Activated CD4-positive, alpha-beta memory T cell treated with anti-CD3 and anti-CD28 coated beads, Interleukin-2, amount 10 ng/mL, durations not matched to agents 7 days and 5 days (primary cell): ENCODE results near the gene CHN2. TPM values are rescaled to one million over a fixed set of nuclear protein-coding genes. Genes with fewer than 3 reads are reported as not detected.

ENCODE experiments used
- CTCF ChIA-PET: fragments of 350-600 bp; sonication (Branson Sonifier 250); formaldehyde crosslinking; loops from one replicate; lab custom pipeline; 2021; ENCODE audit warnings: antibody characterized with exemption, inconsistent platforms; lab: Charles Lee
- POLR2A ChIA-PET: fragments of 350-600 bp; sonication (Branson Sonifier 250); formaldehyde crosslinking; loops from one replicate; lab custom pipeline; 2021; ENCODE audit warnings: antibody characterized with exemption; lab: Charles Lee
- DNase-seq: peaks from one replicate; pipeline ENCODE4 v3.0.0-alpha.2; 2020
- H3K27ac Mint-ChIP-seq: one replicate; pipeline ENCODE4 v1.8.0; 2021; ENCODE audit warnings: mild to moderate bottlenecking, mixed read lengths
- H3K27me3 Mint-ChIP-seq: one replicate; pipeline ENCODE4 v1.8.0; 2021; ENCODE audit warnings: mixed read lengths
- H3K36me3 Mint-ChIP-seq: one replicate; pipeline ENCODE4 v1.8.0; 2021; ENCODE audit warnings: low read depth, mixed read lengths
- H3K4me1 Mint-ChIP-seq: one replicate; pipeline ENCODE4 v1.8.0; 2021; ENCODE audit warnings: mixed read lengths
- H3K4me3 Mint-ChIP-seq: one replicate; pipeline ENCODE4 v1.8.0; 2021; ENCODE audit warnings: mild to moderate bottlenecking, mixed read lengths
- H3K9me3 Mint-ChIP-seq: one replicate; pipeline ENCODE4 v1.8.0; 2021; ENCODE audit warnings: mixed read lengths
- total RNA-seq, 2 experiments: library from RNA; stranded (reverse); gene quantifications; one replicate each; pipeline ENCODE4 v1.2.3, GENCODE V29; 2021

The CHN2 gene
- total RNA-seq, 2 experiments from 2014 or later = 6.8 to 7.4 TPM

DNA sequence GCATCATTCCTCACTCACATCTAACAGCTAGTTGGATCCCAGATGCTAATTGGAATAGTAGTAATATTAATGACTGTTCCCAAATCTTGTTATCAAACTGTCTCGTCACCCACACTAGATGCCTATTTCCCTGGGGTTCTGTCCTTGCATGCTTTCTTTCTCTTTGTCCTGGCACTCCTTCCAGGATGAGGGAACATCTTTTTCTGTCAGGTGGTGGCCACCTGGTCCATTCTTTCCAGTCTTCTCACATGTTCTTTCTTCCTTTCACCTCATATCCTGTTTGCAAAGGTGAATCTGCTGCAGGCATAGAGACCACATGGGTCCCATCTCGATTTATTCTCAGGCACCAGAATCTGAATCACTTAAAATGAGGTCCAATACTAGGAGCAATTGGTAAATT is 126.0 kb downstream of the CHN2 start:
- no peak overlapping the region for H3K4me3 Mint-ChIP-seq
- no peak overlapping the region for H3K27ac Mint-ChIP-seq
- POLR2A ChIA-PET = no interaction called here
- no peaks in the 10 kb centered on the region for H3K9me3 Mint-ChIP-seq
- no peaks in the 10 kb centered on the region for H3K36me3 Mint-ChIP-seq
- peaks cover 4% of the 10 kb centered on the region for H3K27me3 Mint-ChIP-seq
- CTCF ChIA-PET = no interaction called here
- DNase-seq = no peak
- no peaks in the 10 kb centered on the region for H3K4me1 Mint-ChIP-seq

DNA sequence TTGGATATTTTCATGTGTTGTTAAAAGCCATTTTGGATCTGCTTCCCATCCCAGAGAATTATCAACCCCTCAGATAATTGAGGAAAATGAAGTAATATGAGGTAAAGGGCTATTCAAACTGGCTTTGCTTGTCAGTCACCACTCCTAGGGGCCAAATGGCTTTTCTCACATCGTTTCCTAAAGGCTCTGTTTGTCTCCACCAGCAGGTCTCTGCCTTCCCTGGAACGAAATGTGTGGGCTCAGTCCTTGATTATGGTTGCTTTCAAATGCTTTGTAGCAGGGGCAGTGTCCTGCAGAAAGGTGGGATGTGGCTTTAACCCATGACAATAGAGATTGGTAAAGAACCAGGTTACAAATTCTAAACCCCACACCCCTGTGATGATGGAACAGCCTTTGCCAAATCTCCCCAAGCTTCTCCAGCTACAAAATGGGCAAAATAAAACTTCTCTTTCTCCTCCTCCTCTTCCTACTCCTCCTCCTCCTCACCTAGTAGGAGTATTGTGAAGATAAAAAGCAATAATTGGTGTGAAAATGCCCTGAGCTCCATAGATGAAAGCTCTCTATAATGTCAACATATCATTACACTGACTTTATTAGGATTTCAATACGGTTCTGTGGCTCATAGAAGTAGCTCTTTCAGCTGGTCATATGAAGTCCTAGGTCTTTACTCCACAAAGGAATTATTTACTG is 127.6 kb downstream of the CHN2 start:
- DNase-seq = no peak
- Mint-ChIP-seq H3K27ac (no peak overlapping the region), H3K27me3 (peaks cover 1% of the 10 kb centered on the region), H3K9me3 (no peaks in the 10 kb centered on the region), H3K4me3 (no peak overlapping the region), H3K36me3 (no peaks in the 10 kb centered on the region), H3K4me1 (no peaks in the 10 kb centered on the region)
- ChIA-PET POLR2A (no interaction called here), CTCF (no interaction called here)

DNA sequence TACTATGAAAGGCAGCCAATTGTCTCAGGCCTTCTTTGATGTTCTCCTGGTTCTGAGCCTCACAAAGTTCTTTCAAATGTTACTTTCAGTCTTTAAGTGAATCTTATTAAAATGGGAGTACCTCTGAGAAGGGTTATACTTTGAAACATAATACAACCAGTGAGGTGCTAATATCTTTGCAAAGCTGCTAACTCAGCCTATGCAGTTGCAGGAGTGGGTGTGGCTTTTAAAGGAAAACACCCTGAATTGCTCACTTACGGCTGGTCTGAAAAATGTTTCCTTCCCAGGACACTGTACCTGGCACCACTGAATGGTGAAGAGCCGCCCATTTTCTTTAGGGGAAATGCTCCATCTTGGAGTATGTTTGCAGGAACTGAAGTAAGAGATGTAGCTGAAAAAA is 130.9 kb downstream of the CHN2 start:
- ChIA-PET POLR2A (no interaction called here), CTCF (no interaction called here)
- no peak overlapping the region for H3K27ac Mint-ChIP-seq
- no peaks in the 10 kb centered on the region for H3K9me3 Mint-ChIP-seq
- H3K27me3 Mint-ChIP-seq = peaks cover 1% of the 10 kb centered on the region
- no peak for DNase-seq
- no peak overlapping the region for H3K4me3 Mint-ChIP-seq
- peaks cover 3% of the 10 kb centered on the region for H3K4me1 Mint-ChIP-seq
- H3K36me3 Mint-ChIP-seq = no peaks in the 10 kb centered on the region

DNA sequence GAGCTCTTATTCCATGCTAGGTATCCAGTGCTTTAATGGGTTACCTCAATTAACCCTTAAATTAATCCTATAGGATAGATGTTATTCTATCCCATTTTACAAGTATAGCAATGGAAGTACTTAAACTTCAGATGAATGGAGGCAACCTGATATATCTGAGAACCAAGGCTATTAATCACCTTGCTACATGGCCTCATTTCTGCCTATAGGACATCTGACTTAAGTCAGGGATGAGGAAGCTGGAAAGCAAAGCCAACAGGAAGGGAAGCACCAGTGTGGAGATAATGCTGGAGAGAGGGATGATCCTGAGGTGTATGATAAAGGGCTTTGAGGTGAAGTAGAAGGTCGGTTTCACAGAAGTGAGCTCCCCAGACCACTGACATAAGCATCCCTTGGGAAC is 132.3 kb downstream of the CHN2 start:
- ChIA-PET CTCF (no interaction called here), POLR2A (no interaction called here)
- H3K27ac Mint-ChIP-seq = no peak overlapping the region
- peaks cover 3% of the 10 kb centered on the region for H3K4me1 Mint-ChIP-seq
- peaks cover 4% of the 10 kb centered on the region for H3K27me3 Mint-ChIP-seq
- H3K4me3 Mint-ChIP-seq = no peak overlapping the region
- H3K36me3 Mint-ChIP-seq = no peaks in the 10 kb centered on the region
- H3K9me3 Mint-ChIP-seq = no peaks in the 10 kb centered on the region
- no peak for DNase-seq

DNA sequence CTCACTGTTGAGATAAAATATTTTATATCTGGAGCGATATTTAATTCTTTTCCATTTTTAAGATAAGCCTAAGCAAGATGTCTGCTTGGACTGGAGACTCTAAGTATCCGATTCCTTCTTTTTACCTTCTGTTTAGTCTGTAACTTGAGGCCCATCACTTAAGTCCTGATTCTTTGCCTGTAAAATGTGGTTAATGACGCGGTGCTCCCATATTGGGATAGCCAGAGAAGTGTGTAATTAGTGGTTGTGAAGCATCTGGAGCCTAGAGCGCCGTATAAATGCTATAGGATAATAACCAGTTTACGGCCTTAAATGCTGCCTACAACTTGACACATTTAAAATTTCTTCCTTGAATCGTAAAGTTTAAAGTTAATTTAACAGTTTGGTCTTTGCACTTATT is 132.9 kb downstream of the CHN2 start:
- no peak for DNase-seq
- POLR2A ChIA-PET = no interaction called here
- CTCF ChIA-PET = no interaction called here
- Mint-ChIP-seq H3K9me3 (no peaks in the 10 kb centered on the region), H3K4me3 (no peak overlapping the region), H3K27me3 (peaks cover 4% of the 10 kb centered on the region), H3K36me3 (no peaks in the 10 kb centered on the region), H3K27ac (no peak overlapping the region), H3K4me1 (peaks cover 3% of the 10 kb centered on the region)

DNA sequence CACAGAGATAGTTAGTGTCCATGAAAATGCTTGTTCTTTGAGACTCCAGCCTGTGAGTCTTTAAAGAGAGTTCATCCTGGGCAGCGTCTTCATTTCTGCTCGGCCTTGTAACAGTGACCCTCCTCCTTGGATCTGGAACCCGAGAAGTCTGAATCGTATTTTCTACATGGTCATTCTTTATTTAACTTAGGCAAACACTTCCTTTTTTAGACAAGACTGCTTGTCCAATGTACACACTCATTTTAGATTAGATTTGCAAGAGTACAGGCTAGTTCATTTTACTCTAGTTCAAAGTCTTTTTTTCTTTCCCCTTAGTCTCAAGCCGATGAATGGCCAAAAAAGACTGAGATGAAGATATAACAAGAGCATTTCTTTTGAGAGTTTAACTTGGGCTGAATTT is 133.5 kb downstream of the CHN2 start:
- Mint-ChIP-seq H3K4me3 (no peak overlapping the region), H3K4me1 (peaks cover 3% of the 10 kb centered on the region), H3K36me3 (no peaks in the 10 kb centered on the region), H3K27ac (no peak overlapping the region), H3K27me3 (peaks cover 4% of the 10 kb centered on the region), H3K9me3 (no peaks in the 10 kb centered on the region)
- DNase-seq = no peak
- ChIA-PET CTCF (no interaction called here), POLR2A (no interaction called here)

DNA sequence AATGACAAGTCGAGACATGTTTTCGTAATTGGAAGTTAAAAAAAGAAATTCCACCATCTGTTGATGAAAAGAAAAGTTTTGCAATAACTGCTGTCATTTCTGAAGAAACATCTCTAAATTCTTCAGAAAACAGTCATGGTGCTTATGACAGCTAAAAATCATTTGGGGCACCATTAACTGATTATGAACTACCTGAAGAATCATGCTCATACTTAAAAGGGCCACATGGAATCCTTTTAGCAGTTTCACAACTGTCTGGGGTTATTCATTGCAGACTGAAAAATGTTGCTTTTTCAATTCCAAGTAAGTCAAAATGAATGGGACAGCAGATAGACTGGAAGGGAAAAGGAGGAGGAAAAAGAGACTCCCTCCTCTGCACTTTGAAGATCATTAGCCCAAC is 134.2 kb downstream of the CHN2 start:
- DNase-seq = no peak
- Mint-ChIP-seq H3K9me3 (no peaks in the 10 kb centered on the region), H3K4me1 (peaks cover 3% of the 10 kb centered on the region), H3K27ac (no peak overlapping the region), H3K4me3 (no peak overlapping the region), H3K36me3 (no peaks in the 10 kb centered on the region), H3K27me3 (peaks cover 4% of the 10 kb centered on the region)
- ChIA-PET CTCF (no interaction called here), POLR2A (no interaction called here)

DNA sequence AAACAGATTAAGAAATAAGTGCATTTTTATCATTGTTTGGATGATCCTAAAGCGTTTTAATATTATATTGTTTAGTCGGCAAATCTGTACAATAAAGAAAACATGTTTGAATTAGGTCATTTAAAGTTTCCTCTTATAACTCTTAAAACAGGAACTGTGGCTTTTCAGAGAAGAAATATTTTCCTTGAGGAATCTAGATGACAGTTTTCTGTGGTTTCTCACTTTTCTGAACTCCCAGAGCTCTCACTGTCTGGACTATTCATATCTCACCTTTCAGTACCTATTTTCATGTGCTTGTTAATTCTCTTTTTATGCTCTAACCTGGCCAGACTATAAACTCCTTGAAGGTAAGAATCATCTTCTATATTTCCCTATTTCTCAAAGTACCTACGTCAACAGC is 135.1 kb downstream of the CHN2 start:
- ChIA-PET POLR2A (no interaction called here), CTCF (interaction anchor here (0.5 kb wide), 1 partner anchor 1990 kb away, joined by 3 read pairs; no protein-coding TSS in a partner anchor)
- Mint-ChIP-seq H3K4me1 (peaks cover 3% of the 10 kb centered on the region), H3K27me3 (peaks cover 4% of the 10 kb centered on the region), H3K9me3 (no peaks in the 10 kb centered on the region), H3K36me3 (no peaks in the 10 kb centered on the region), H3K27ac (no peak overlapping the region), H3K4me3 (no peak overlapping the region)
- DNase-seq = no peak

DNA sequence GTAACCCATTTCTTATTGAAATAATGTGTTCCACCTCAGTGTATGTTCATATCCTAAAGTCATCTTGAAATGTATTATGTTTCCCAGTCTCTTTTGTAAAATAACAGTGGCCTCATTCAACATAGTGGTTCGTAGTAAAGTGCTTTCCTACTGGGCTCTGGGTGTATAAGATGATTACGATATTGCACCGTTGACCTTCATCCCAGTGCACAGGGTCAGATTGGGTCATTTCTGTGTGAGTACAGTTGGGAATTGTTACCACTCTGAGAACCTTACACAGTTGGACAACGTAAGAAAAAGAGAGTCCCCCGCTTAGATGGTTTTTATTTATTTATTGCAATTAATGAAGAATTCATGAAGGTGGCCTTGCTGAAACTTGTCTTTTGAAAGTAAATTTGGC is 135.6 kb downstream of the CHN2 start:
- H3K27ac Mint-ChIP-seq = no peak overlapping the region
- CTCF ChIA-PET = no interaction called here
- POLR2A ChIA-PET = no interaction called here
- no peak overlapping the region for H3K4me3 Mint-ChIP-seq
- no peaks in the 10 kb centered on the region for H3K36me3 Mint-ChIP-seq
- H3K9me3 Mint-ChIP-seq = no peaks in the 10 kb centered on the region
- H3K27me3 Mint-ChIP-seq = peaks cover 4% of the 10 kb centered on the region
- no peak for DNase-seq
- H3K4me1 Mint-ChIP-seq = peaks cover 3% of the 10 kb centered on the region

DNA sequence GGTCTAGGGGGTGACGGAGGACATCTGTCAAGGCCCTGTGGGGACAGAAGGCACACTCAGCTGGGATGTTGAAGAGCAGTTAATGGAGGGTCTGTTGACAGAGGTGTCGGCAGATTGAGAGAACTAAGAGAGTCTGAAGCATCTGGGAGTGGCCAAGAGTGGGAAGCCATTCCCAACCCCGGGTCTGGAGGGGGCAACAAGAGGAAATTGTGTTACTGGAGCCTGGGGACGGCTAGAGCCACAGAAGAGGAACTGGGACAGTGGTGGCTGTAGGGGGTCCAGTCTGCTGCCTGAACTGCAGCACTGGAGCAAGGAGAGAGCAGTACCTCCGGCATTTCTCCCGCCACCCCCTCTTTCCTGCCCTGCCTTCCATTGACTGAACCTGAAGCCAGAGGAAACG is 136.6 kb downstream of the CHN2 start:
- ChIA-PET CTCF (no interaction called here), POLR2A (no interaction called here)
- peaks cover 4% of the 10 kb centered on the region for H3K27me3 Mint-ChIP-seq
- peaks cover 3% of the 10 kb centered on the region for H3K4me1 Mint-ChIP-seq
- H3K9me3 Mint-ChIP-seq = no peaks in the 10 kb centered on the region
- H3K36me3 Mint-ChIP-seq = no peaks in the 10 kb centered on the region
- H3K4me3 Mint-ChIP-seq = no peak overlapping the region
- H3K27ac Mint-ChIP-seq = no peak overlapping the region
- no peak for DNase-seq

DNA sequence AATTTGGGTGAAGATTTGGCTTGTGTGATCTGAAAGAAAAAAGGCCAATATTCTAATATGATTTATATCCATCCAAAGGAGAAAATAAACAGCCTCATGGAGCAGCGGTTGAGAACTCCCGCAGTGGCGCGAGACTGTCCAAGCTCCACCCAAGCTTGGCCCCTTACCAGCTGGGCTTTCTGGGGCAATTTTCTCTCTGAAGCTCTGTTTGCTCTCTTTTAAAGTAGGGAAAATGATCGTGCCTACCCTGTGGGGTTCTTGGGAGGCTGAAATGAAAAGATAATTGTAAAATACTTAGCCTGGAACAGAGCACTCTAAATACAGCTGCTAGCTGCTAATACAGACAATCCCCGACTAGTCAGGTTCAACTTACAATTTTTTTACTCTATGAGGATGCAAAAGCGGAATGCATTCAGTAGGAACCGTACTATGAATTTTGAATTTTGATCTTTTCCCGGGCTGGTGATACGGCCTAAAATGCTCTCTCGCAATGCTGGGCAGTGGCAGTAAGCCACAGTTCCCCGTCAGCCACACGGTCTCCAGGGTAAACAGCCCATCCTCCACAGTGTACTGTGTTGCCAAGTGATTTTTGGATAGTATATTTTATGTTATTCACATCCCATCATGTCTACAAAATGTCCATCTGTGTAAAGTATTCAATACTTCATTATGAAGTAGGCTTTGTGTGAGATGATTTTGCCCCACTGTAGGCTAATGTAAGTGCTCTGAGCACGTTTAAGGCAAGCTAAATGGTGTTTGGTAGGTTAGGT is 137.7 kb downstream of the CHN2 start:
- CTCF ChIA-PET = no interaction called here
- POLR2A ChIA-PET = no interaction called here
- Mint-ChIP-seq H3K27me3 (peaks cover 3% of the 10 kb centered on the region), H3K4me3 (no peak overlapping the region), H3K36me3 (no peaks in the 10 kb centered on the region), H3K9me3 (no peaks in the 10 kb centered on the region), H3K27ac (no peak overlapping the region), H3K4me1 (peaks cover 10% of the 10 kb centered on the region)
- DNase-seq = no peak

DNA sequence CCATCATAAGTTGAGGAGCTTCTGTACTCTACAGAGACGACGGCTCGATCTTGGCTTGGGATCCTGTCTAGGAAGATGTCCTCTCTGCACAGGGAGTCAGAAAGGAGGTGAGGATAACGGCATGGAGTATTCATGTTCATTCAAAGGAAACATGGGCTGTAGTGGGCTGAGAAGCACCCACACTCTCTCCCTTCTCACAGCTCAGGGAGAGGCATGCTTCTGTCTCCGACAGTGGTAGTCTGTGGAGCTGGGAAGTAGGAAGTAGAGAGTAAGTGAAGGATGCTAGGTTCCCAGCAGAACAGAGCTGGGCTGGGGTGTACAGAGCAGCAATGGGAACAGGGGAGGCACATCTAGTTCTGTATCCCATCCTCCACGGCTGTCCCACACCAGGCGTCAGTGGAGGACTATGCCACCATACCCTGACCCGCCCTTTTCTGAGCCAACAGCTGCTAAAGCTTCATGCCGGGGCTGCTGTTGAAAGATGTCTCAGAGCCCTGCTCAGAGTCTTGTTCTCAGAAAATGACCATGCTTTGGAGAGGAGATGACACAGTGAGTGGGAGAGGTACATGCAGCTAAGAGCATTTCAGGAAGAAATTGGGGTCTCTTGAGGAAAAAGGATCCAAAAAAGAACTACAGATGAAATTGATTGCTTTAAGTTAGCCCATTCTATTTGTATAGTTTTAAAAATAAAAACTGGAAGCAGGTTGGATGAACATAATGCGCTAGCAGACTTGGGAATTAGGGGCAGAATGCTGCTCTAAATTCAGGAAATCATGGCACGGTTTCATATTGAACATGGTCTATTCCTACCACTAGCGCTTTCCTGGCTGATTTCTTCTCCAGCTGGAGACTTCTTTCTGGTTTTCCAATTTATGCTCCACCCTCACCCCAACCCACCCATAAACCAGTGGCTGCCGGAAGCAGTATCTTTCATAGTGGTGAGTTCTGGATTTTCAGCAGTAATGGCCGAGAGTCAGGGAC is 138.6 kb downstream of the CHN2 start:
- ChIA-PET POLR2A (no interaction called here), CTCF (no interaction called here)
- DNase-seq = no peak
- no peak overlapping the region for H3K4me3 Mint-ChIP-seq
- H3K36me3 Mint-ChIP-seq = no peaks in the 10 kb centered on the region
- H3K4me1 Mint-ChIP-seq = peaks cover 19% of the 10 kb centered on the region
- no peaks in the 10 kb centered on the region for H3K9me3 Mint-ChIP-seq
- no peak overlapping the region for H3K27ac Mint-ChIP-seq
- peaks cover 3% of the 10 kb centered on the region for H3K27me3 Mint-ChIP-seq
